HG02610 (cell line): ENCODE measurements around the gene OR8D4.
"Not testable (repeated sequence)": the region's sequence is repeated elsewhere in the genome, so short reads cannot be mapped to it uniquely, and the experiment has no call there.

Experiments used
- ATAC-seq: cut with Tn5 transposase; IDR thresholded peaks from one replicate; pipeline ENCODE4 v1.9.1; 2021; ENCODE audit warnings: mild to moderate bottlenecking, moderate library complexity; ENCODE audit not compliant: unreplicated experiment

Gene OR8D4

GRCh38 chr11:123901867-123902266, at the start of gene OR8D4:
Gene OR8D4 (plus strand): TSS chr11:123902167. CDS start chr11:123906432, 4,265 bp downstream.
- no peak for ATAC-seq

DNA sequence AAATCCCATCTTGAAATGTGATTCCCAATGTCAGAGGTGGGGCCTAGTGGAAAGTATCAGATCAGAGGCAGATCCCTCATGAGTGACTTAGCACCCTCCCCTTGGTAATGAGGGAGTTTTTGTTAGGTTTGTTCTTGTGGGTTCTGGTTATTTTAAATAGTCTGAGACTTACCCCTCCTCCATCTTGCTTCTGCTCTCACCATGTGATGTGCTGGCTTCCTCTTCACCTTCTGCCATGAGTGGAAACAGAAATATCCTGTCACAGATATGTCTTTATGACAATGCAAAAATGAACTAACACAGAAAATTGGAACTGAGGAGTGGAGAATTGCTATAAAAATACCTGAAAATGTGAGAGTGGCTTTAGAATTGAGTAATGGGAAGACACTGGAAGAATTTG, 49.6 kb upstream of the OR8D4 start:
- ATAC-seq, result no peak

DNA sequence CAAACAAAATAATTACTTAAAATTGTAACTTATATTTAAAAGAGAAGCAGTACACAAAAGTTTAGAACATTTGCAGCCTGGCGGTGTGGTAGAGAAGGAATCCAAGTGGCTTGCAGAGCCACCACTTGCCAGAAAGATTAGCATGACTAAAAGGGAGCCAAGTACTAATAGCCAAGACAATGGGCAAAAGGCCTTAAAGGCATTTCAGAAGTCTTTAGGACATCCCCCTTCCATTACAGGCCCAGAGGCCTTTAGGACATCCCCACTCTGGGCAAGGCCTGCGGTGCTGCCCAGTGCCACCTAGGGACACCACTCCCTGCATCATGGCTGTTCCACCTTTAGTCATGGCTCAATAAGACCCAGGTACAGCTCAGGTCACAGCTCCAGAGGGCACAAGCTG, 48.9 kb upstream of the OR8D4 start:
- ATAC-seq, result no peak

DNA sequence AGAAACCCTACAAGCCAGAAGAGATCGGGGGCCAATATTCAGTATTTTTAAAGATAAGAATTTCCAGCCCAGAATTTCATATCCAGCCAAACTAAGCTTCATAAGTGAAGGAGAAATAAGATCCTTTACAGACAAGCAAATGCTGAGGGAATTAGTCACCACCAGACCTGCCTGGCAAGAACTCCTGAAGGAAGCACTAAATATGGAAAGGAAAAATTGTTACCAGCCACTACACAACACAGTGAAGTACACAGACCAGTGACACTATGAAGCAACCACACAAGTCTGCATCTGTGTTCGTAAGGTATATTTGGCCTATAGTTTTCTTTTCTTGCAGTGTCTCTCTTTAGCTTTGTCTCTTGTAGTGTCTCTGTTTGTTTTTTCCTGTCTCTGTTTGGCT, 45.5 kb upstream of the OR8D4 start:
- ATAC-seq, result no peak

DNA sequence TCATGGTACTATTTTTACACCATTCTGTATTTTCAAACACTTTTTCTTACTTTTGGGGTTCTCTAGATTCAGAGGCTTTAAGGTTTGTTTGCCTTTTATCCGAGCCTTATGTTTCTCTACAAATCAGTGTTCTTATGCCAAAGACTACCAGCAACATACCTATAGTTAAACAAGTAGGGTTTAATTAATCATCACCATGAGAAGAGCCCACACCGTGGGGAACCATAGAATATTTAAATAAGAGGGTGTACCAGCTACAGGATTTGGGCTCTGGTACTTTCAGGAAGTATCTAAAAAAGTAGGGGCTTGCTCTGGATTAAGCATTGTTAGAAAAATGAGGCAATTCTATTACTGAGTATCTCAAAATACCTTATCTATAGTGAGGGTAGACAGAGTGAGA, 42.2 kb upstream of the OR8D4 start:
- ATAC-seq, result no peak

GRCh38 chr11:123865293-123865692, 36.7 kb upstream of the OR8D4 start:
- ATAC-seq, result not testable (repeated sequence)

GRCh38 chr11:123867795-123868194, 34.2 kb upstream of the OR8D4 start:
- ATAC-seq, result not testable (repeated sequence)

DNA sequence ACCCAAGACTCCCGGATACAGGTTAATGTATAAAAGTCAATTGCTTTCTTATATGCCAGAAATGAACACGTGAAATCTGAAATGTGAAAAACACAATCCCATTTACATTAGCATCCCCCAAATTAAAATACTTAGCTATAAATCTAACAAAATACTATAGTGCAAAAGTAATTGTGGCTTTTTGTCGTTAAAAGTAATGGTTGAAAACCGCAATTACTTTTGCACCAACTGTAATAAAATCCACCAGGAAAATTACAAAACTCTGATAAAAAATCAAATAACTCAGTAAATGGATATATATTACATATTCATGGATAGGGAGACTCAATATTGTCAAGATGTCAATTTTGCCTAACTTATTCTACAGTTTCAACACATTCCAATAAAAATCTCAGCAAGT, 21.1 kb upstream of the OR8D4 start:
- no peak for ATAC-seq

DNA sequence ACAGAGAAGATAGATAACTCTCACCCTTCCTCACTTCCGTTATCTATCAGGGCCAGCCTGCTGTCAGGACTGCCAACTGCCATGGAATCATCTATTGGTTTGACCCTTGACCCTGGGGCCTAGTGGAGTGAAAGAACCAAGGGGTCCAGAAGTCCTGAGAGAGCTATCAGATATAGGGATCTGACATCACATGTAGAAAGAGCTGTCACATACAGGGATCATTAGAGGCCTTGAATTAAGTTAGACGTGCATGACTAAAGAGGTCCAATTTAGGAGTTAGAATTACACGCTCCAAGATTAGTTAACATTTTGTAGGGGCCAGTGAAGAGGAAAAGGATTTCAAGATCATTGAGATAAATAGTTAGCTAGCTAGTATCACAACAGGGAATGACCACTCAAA, 16.4 kb upstream of the OR8D4 start, which contains the start of gene TMEM225:
Gene TMEM225, minus strand, starts transcription at position 101 of the 400 bp plus-strand sequence. CDS start 245 bp downstream, outside the sequence.
- ATAC-seq, result no peak

GRCh38 chr11:123892031-123892430, 9.9 kb upstream of the OR8D4 start:
- no peak for ATAC-seq

DNA sequence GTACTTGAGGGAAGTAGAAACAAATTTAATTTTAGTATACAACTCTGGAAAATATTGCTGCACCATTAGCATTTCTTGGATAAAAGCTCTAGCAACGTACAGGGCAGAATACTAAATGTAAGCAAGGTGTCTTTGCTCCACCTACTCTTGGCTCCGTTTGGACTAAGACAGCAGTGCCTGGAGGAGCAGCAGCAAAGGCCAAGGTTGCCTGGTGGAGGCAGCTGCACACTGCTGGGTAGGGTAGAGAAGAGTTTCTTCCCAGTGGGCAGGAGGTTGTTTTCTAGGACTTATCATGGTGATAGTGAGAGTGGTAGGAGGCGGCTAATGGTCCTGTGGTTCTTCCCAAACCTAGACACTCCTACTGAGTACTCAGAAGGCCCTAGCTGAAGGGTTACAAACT, 2.2 kb upstream of the OR8D4 start:
- ATAC-seq, result no peak

DNA sequence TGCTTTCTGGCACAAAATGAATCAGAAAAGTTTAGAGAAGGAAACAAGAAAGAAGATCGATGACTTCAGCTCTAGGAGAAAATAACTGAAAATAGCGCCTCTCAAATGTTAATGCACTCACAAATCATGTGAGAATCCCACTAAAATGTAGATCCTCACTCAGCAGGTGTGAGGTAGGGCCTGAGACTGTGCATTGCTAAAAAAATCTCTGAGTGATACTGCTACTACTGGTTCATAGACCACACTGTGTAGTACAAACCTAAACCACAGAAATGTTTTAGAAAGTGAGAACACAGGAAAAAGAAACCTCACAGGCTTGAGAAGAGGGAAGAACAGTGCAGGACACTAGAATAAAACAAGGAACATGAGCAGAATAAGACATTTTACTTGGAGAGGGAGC, 2.0 kb downstream of the OR8D4 start:
- peak; percentile 96 for ATAC-seq

DNA sequence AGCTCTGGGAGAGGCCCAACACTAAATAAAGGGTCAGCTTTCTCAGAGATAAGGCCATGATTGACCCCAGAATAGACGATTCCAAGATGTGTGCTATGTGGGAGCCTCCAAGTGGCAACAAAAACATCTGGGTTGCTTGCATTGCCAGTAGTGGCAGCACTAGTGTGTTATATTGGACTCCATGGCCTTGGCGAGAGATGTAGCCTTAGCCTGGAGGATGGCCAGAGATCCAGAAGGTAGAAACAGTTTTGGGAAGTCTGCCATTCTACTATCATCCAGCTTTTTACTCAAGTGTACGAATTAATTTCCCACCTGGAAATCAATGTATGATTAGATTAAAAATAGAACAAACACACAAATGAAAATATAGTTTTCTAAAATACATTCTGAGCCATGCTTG, 3.0 kb downstream of the OR8D4 start:
- ATAC-seq, result no peak

GRCh38 chr11:123905826-123906225, 3.9 kb downstream of the OR8D4 start:
- no peak for ATAC-seq

DNA sequence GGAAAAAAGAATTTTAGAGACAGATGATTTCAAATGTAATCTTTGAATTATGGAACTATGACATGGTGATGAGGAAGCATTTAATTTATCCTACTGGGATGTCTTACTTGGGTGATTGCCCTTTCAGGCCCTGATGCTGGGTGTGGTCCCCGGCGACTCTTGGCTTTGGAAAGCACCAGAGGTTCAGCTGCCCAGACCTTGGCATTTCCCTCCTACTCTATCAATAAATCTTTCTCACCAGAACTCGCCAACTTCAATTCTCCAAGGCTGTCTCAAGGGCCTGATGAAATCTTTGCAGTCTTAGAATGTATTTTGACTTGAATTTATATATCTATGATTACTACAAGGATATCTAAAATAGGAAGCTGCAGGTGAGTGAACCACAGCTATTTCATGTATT, 19.0 kb downstream of the OR8D4 start:
- no peak for ATAC-seq

DNA sequence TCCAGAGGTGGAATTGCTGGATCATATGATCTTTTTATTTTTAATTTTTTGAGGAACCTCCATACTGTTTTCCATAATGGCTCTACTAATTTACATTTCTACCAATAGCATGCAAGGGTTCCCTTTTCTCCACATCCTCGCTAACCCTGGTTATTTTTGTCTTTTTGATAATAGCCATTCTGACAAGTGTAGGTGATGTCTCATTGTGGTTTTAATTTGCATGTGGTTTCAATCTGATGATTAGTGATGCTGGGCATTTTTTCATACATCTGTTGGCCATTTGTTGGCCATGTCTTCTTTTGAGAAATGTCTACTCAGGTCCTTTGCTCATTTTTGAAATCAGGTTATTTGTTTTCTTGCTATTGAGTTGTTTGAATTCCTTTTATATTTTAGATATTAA, 22.1 kb downstream of the OR8D4 start:
- ATAC-seq, result no peak

DNA sequence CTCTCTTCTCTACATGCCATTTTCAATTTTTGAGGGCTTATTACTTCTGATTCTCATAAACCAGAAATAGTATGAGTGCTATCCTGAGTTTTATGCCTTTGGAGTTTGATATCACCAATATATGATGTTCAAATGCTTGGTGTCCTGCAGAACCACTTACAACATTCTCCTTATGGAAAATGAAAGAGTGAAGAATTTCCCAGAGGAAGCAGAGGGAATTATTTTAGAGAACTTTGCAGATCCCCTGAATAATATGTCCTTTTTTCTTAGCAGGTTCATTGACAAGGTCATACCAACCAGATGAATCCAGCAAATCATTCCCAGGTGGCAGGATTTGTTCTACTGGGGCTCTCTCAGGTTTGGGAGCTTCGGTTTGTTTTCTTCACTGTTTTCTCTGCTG, 37.4 kb downstream of the OR8D4 start, which contains the start of gene OR4D5:
Gene OR4D5, plus strand, starts transcription at position 301 of the 400 bp plus-strand sequence. Its CDS starts 0 bp downstream, at position 301.
- no peak for ATAC-seq

GRCh38 chr11:123942413-123942812, 40.4 kb downstream of the OR8D4 start:
- ATAC-seq, result no peak

DNA sequence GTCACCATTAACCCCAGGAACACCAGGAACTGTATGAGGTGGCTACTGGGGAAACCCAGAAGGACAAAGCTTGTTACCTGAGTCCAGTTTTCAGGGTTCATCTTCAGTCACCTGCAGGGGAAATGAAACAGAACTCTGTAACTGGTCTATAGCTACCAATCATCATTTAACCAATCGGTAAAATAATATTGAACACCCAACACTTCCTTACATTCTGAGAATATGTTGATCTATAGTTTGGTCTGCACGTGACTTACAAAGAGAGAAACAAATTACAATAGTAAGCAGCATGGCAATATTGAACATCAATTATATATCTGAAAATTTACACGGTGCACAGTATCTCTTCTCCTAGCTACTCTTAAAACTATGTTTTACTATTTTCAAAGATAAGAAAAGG, 41.8 kb downstream of the OR8D4 start, which contains the start of gene OR6T1:
Gene OR6T1, minus strand, starts transcription at position 101 of the 400 bp plus-strand sequence. Its CDS starts 0 bp downstream, at position 101.
- no peak for ATAC-seq

GRCh38 chr11:123945132-123945531, 43.2 kb downstream of the OR8D4 start:
- ATAC-seq, result no peak

DNA sequence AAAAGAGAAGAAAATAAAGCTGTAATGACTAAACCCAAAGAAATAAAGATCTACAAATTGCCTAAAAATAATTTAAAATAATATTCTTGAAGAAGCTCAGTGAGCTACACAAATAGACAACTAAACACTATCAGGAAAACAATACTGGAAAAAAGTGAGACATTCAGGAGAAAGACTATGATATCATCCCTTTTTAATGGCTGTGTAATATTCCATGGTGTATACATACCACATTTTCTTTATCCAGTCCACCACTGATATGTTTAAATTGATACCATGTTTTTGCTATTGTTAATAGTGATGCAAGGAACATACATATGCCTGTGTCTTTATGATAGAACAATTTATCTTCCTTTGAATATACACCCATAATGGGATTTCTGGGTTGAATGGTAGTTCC, 54.8 kb downstream of the OR8D4 start:
- ATAC-seq, result no peak
